Effector memory CD8-positive, alpha-beta T cell (primary cell): ENCODE data around the gene THTPA.

Experiments used
- ATAC-seq: fragments of 150-1000 bp; cut with Tn5 transposase; replicated peaks from 2 replicates; pipeline ENCODE4 v1.10.0; 2021; ENCODE audit warnings: mild to moderate bottlenecking, moderate library complexity
- DNase-seq, 3 experiments: peaks; one replicate each; pipeline ENCODE4 v3.0.0; 2021
- H3K27ac Mint-ChIP-seq, 2 donors: one replicate each; pipeline ENCODE4 v1.8.0; 2022; ENCODE audit warnings: mild to moderate bottlenecking in 2 of 2, mixed read lengths in 2 of 2, moderate library complexity in 2 of 2
- H3K27me3 Mint-ChIP-seq, 2 donors: one replicate each; pipeline ENCODE4 v1.8.0; 2022; ENCODE audit warnings: mixed read lengths in 2 of 2
- H3K36me3 Mint-ChIP-seq: one replicate; pipeline ENCODE4 v1.8.0; 2022; ENCODE audit warnings: mild to moderate bottlenecking, moderate library complexity, mixed read lengths; ENCODE audit not compliant: insufficient read depth
- H3K4me1 Mint-ChIP-seq, 2 donors: one replicate each; pipeline ENCODE4 v1.8.0; 2022; ENCODE audit warnings: low read depth in 2 of 2, mixed read lengths in 2 of 2
- H3K4me3 Mint-ChIP-seq, 2 donors: one replicate each; pipeline ENCODE4 v1.8.0; 2022; ENCODE audit warnings: mild to moderate bottlenecking in 2 of 2, mixed read lengths in 2 of 2, moderate library complexity in 2 of 2
- H3K9me3 Mint-ChIP-seq, 2 donors: one replicate each; pipeline ENCODE4 v1.8.0; 2022; ENCODE audit warnings: mixed read lengths in 2 of 2

Gene THTPA

GRCh38 chr14:23538785-23539184, 17.3 kb upstream of the THTPA start:
- ATAC-seq, result no peak
- no peak for DNase-seq

GRCh38 chr14:23539248-23540140, 16.6 kb upstream of the THTPA start:
- Mint-ChIP-seq H3K4me3 (no peak overlapping the region), H3K27ac (no peak overlapping the region), H3K4me1 (peaks cover 0 to 4% of the 10 kb centered on the region in 2 donors), H3K36me3 (no peaks in the 10 kb centered on the region), H3K9me3 (no peaks in the 10 kb centered on the region), H3K27me3 (peaks cover 0 to 5% of the 10 kb centered on the region in 2 donors)
- DNase-seq (peak; percentile 25 to 37 (median 27)), ATAC-seq (peak; percentile 68)

More at GRCh38 chr14:23538785-23539184, 17.3 kb upstream of the THTPA start:
- H3K36me3 Mint-ChIP-seq, result no peaks in the 10 kb centered on the region
- H3K27ac Mint-ChIP-seq, result no peak overlapping the region
- no peaks in the 10 kb centered on the region for H3K9me3 Mint-ChIP-seq
- no peak overlapping the region for H3K4me3 Mint-ChIP-seq
- H3K27me3 Mint-ChIP-seq, result peaks cover 0 to 5% of the 10 kb centered on the region in 2 donors
- H3K4me1 Mint-ChIP-seq, result peaks cover 0 to 4% of the 10 kb centered on the region in 2 donors

- peaks cover 0 to 4% of the 10 kb centered on the region in 2 donors for H3K4me1 Mint-ChIP-seq
- H3K9me3 Mint-ChIP-seq, result no peaks in the 10 kb centered on the region
- H3K27ac Mint-ChIP-seq, result no peak overlapping the region
- H3K36me3 Mint-ChIP-seq, result no peaks in the 10 kb centered on the region
- peaks cover 0 to 5% of the 10 kb centered on the region in 2 donors for H3K27me3 Mint-ChIP-seq
- no peak overlapping the region for H3K4me3 Mint-ChIP-seq
- ATAC-seq (no peak), DNase-seq (no peak)
Measured at GRCh38 chr14:23540141-23540469, 16.0 kb upstream of the THTPA start.

- H3K27me3 Mint-ChIP-seq, result peaks cover 0 to 5% of the 10 kb centered on the region in 2 donors
- peaks cover 0 to 4% of the 10 kb centered on the region in 2 donors for H3K4me1 Mint-ChIP-seq
- H3K27ac Mint-ChIP-seq, result peak overlapping the region in 1 of 2 donors; percentile 7
- H3K9me3 Mint-ChIP-seq, result no peaks in the 10 kb centered on the region
- ATAC-seq, result no peak
- no peak for DNase-seq
- no peak overlapping the region for H3K4me3 Mint-ChIP-seq
- H3K36me3 Mint-ChIP-seq, result no peaks in the 10 kb centered on the region
Measured at GRCh38 chr14:23542261-23542660, 13.8 kb upstream of the THTPA start.

- H3K9me3 Mint-ChIP-seq, result no peaks in the 10 kb centered on the region
- no peak overlapping the region for H3K27ac Mint-ChIP-seq
- DNase-seq (no peak), ATAC-seq (no peak)
- H3K27me3 Mint-ChIP-seq, result peaks cover 0 to 5% of the 10 kb centered on the region in 2 donors
- H3K4me3 Mint-ChIP-seq, result no peak overlapping the region
- no peaks in the 10 kb centered on the region for H3K36me3 Mint-ChIP-seq
- peaks cover 0 to 4% of the 10 kb centered on the region in 2 donors for H3K4me1 Mint-ChIP-seq
Measured at GRCh38 chr14:23543403-23543802, 12.7 kb upstream of the THTPA start.

- Mint-ChIP-seq H3K36me3 (no peaks in the 10 kb centered on the region), H3K27me3 (peaks cover 0 to 5% of the 10 kb centered on the region in 2 donors), H3K27ac (no peak overlapping the region), H3K4me3 (no peak overlapping the region), H3K4me1 (no peaks in the 10 kb centered on the region), H3K9me3 (no peaks in the 10 kb centered on the region)
- no peak for ATAC-seq
- DNase-seq, result no peak
Measured at GRCh38 chr14:23544511-23545447, 11.3 kb upstream of the THTPA start.

- Mint-ChIP-seq H3K9me3 (no peaks in the 10 kb centered on the region), H3K4me3 (no peak overlapping the region), H3K36me3 (no peaks in the 10 kb centered on the region), H3K27me3 (peaks cover 0 to 5% of the 10 kb centered on the region in 2 donors), H3K27ac (no peak overlapping the region), H3K4me1 (no peaks in the 10 kb centered on the region)
- ATAC-seq (no peak), DNase-seq (no peak)
Measured at GRCh38 chr14:23545740-23546365, 10.2 kb upstream of the THTPA start.

- no peaks in the 10 kb centered on the region for H3K4me1 Mint-ChIP-seq
- H3K9me3 Mint-ChIP-seq, result no peaks in the 10 kb centered on the region
- H3K27ac Mint-ChIP-seq, result no peak overlapping the region
- no peak overlapping the region for H3K4me3 Mint-ChIP-seq
- no peaks in the 10 kb centered on the region for H3K36me3 Mint-ChIP-seq
- no peak for DNase-seq
- peaks cover 0 to 5% of the 10 kb centered on the region in 2 donors for H3K27me3 Mint-ChIP-seq
- no peak for ATAC-seq
Measured at GRCh38 chr14:23546450-23547035, 9.5 kb upstream of the THTPA start.

- DNase-seq, result no peak
- ATAC-seq, result no peak
Measured at GRCh38 chr14:23547924-23548323, 8.1 kb upstream of the THTPA start.

GRCh38 chr14:23548351-23549318, 7.4 kb upstream of the THTPA start:
- no peak for ATAC-seq
- Mint-ChIP-seq H3K36me3 (peaks cover 3% of the 10 kb centered on the region), H3K4me3 (no peak overlapping the region), H3K9me3 (no peaks in the 10 kb centered on the region), H3K27me3 (no peaks in the 10 kb centered on the region), H3K4me1 (peaks cover 3% of the 10 kb centered on the region in 2 donors), H3K27ac (no peak overlapping the region)
- DNase-seq, result no peak

More at GRCh38 chr14:23547924-23548323, 8.1 kb upstream of the THTPA start:
- H3K27me3 Mint-ChIP-seq, result no peaks in the 10 kb centered on the region
- H3K9me3 Mint-ChIP-seq, result no peaks in the 10 kb centered on the region
- no peak overlapping the region for H3K27ac Mint-ChIP-seq
- H3K36me3 Mint-ChIP-seq, result peaks cover 3% of the 10 kb centered on the region
- no peak overlapping the region for H3K4me3 Mint-ChIP-seq
- peaks cover 3% of the 10 kb centered on the region in 2 donors for H3K4me1 Mint-ChIP-seq

GRCh38 chr14:23550131-23550811, 5.8 kb upstream of the THTPA start:
- Mint-ChIP-seq H3K4me3 (no peak overlapping the region), H3K4me1 (peaks cover 3 to 4% of the 10 kb centered on the region in 2 donors), H3K27ac (no peak overlapping the region), H3K27me3 (no peaks in the 10 kb centered on the region), H3K9me3 (no peaks in the 10 kb centered on the region), H3K36me3 (peaks cover 3% of the 10 kb centered on the region)
- DNase-seq, result no peak
- ATAC-seq, result no peak
